A673 (cell line): Measurements from ENCODE around the gene ZNF362. TPM values are rescaled to one million over a fixed set of nuclear protein-coding genes. Genes with fewer than 3 reads are reported as not detected.

Experiments used
- BruUV-seq: library from RNA; stranded (reverse); fragments of 400-500 nt; replicated peaks from 2 replicates; lab custom pipeline; 2021; lab: Mats Ljungman, UMichigan
- CTCF ChIA-PET: fragments of 300-600 bp; sonication (Branson Sonifier 250); formaldehyde crosslinking; loops from one replicate; lab custom pipeline; 2022; ENCODE audit warnings: antibody characterized with exemption; lab: Charles Lee
- POLR2A ChIA-PET: fragments of 300-600 bp; sonication (Branson Sonifier 250); formaldehyde crosslinking; loops from one replicate; lab custom pipeline; 2022; ENCODE audit warnings: antibody characterized with exemption; ENCODE audit not compliant: low non-redundant PET; lab: Charles Lee
- DNase-seq: peaks from one replicate; pipeline ENCODE4 v3.0.0-alpha.2; 2015; ENCODE audit warnings: low spot score
- H3K27ac ChIP-seq: fragments of 200-600 bp; sonication (generic); 2 replicates; pipeline ENCODE4 v1.5.1; 2016; ENCODE audit warnings: mixed run types, low read depth, mild to moderate bottlenecking, mixed read lengths, antibody characterized with exemption, low read length; ENCODE audit not compliant: poor library complexity, severe bottlenecking
- H3K27me3 ChIP-seq: fragments of 200-600 bp; sonication (generic); replicated peaks from 2 replicates; pipeline ENCODE4 v1.6.1; 2017; ENCODE audit warnings: mixed run types, low read depth, mild to moderate bottlenecking, mixed read lengths, antibody characterized with exemption, low read length; ENCODE audit not compliant: insufficient read depth, poor library complexity
- H3K36me3 ChIP-seq: fragments of 200-600 bp; sonication (generic); 2 replicates; pipeline ENCODE4 v1.6.1; 2016; ENCODE audit warnings: mixed run types, mild to moderate bottlenecking, mixed read lengths, antibody characterized with exemption, low read length; ENCODE audit not compliant: insufficient read depth, poor library complexity, severe bottlenecking
- H3K4me1 ChIP-seq: fragments of 200-600 bp; sonication (generic); 2 replicates; pipeline ENCODE4 v1.6.1; 2017; ENCODE audit warnings: mixed run types, mild to moderate bottlenecking, mixed read lengths, antibody characterized with exemption, low read length; ENCODE audit not compliant: insufficient read depth, poor library complexity, severe bottlenecking
- H3K4me3 ChIP-seq: fragments of 200-600 bp; sonication (generic); 2 replicates; pipeline ENCODE4 v1.5.1; 2016; ENCODE audit warnings: low read depth, mixed run types, mild to moderate bottlenecking, mixed read lengths, low read length; ENCODE audit not compliant: poor library complexity, severe bottlenecking
- H3K9me3 ChIP-seq: fragments of 200-600 bp; sonication (generic); 2 replicates; pipeline ENCODE4 v1.6.1; 2016; ENCODE audit warnings: mixed run types, low read depth, mild to moderate bottlenecking, mixed read lengths, antibody characterized with exemption, low read length; ENCODE audit not compliant: poor library complexity, severe bottlenecking
- CTCF ChIP-seq: fragments of 300-800, 200-600 bp; sonication (generic); conservative IDR thresholded peaks from 2 replicates; pipeline ENCODE4 v1.5.1; 2017; ENCODE audit warnings: low read depth, mild to moderate bottlenecking, antibody characterized with exemption, low read length, moderate library complexity, mixed read lengths
- EZH2 ChIP-seq: fragments of 200-600 bp; sonication (generic); IDR thresholded peaks from 2 replicates; pipeline ENCODE4 v1.6.1; 2017; ENCODE audit warnings: borderline replicate concordance, low read depth, mild to moderate bottlenecking, mixed read lengths, antibody characterized with exemption, low read length; ENCODE audit not compliant: poor library complexity, severe bottlenecking
- intact Hi-C: fragments of 100-400 bp; cut with micrococcal nuclease; formaldehyde crosslinking; loops from one replicate; pipeline ENCODE4 v1.10.0; 2022; ENCODE audit not compliant: unreplicated experiment
- total RNA-seq: library from RNA; stranded (reverse); gene quantifications from 2 replicates; pipeline ENCODE4 v1.2.3, GENCODE V29; 2021

The ZNF362 gene
- total RNA-seq, 1 experiment from 2014 or later: 40.1 TPM

- CTCF ChIA-PET: interaction anchor here (0.6 to 1.4 kb wide), 3 partner anchors 15 to 274 kb away, joined by 3 to 5 read pairs (median 4); no protein-coding TSS in a partner anchor
- peaks cover 28% of the 10 kb centered on the region for H3K36me3 ChIP-seq
- TF ChIP-seq CTCF (no peak), EZH2 (no peak)
- no TSS peak for BruUV-seq
- POLR2A ChIA-PET: no interaction called here
- H3K27ac ChIP-seq: peak overlapping the region; percentile 85
- no peaks in the 10 kb centered on the region for H3K27me3 ChIP-seq
- peak overlapping the region; percentile 0 for H3K4me3 ChIP-seq
- peaks cover 73% of the 10 kb centered on the region for H3K4me1 ChIP-seq
- no peaks in the 10 kb centered on the region for H3K9me3 ChIP-seq
- DNase-seq: peak; percentile 79
- intact Hi-C loops: no loop called here
Observed at GRCh38 chr1:33338440-33339211, 82.3 kb downstream of the ZNF362 start.

DNA sequence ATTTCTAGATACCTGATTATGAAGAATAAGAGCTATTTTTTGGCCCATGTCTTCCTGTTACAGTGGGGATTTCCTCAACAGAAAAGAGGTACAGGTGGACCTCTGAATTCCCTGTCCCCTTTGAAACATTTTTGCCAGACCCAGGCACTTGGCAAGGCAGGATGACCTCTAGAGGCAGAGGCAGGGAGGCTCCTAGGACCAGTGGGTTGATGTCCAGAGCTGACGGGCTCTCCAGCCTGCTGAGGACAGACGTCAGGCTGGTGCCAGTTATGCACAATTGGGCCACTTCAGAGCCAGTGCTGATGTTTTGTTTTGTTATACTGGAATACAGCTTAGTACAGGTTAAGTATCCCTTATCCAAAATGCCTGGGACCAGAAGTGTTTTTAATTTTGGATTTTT lies 83.1 kb downstream of the ZNF362 start:
- peak overlapping the region; percentile 85 for H3K27ac ChIP-seq
- peaks cover 77% of the 10 kb centered on the region for H3K4me1 ChIP-seq
- H3K36me3 ChIP-seq: peaks cover 20% of the 10 kb centered on the region
- no peak for DNase-seq
- no TSS peak for BruUV-seq
- ChIA-PET CTCF (interaction anchor here (1.4 kb wide), 1 partner anchor 274 kb away, joined by 5 read pairs; no protein-coding TSS in a partner anchor), POLR2A (no interaction called here)
- intact Hi-C loops: no loop called here
- H3K9me3 ChIP-seq: no peaks in the 10 kb centered on the region
- H3K27me3 ChIP-seq: no peaks in the 10 kb centered on the region
- H3K4me3 ChIP-seq: no peak overlapping the region
- TF ChIP-seq EZH2 (no peak), CTCF (no peak)

DNA sequence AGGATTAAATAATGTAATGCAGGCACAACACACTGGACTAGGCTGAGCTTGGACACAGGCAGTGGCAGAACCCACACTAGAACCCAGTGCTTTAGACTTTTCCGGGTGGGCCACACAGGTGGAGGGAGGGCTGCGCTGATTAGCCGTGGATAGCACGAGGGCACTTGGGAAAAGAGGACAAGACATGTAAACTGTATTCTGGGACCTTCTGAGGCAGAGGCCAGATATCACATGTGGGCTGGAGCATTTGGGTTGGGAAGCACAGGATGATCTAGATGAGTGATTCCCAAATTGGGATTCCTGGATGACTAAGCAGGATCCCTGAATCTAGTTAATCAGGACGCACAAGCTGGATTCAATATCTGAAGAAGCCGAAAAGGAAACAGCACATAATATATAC lies 84.9 kb downstream of the ZNF362 start:
- no peak for TF ChIP-seq EZH2
- no peak for TF ChIP-seq CTCF
- ChIA-PET POLR2A (interaction anchor here (1.0 kb wide), 1 partner anchor 824 kb away, joined by 5 read pairs; the partner anchor contains the start of gene CSMD2), CTCF (no interaction called here)
- no TSS peak for BruUV-seq
- H3K4me1 ChIP-seq: peaks cover 93% of the 10 kb centered on the region
- peaks cover 10% of the 10 kb centered on the region for H3K36me3 ChIP-seq
- no peak overlapping the region for H3K4me3 ChIP-seq
- peak overlapping the region; percentile 85 for H3K27ac ChIP-seq
- no peaks in the 10 kb centered on the region for H3K27me3 ChIP-seq
- intact Hi-C loops: no loop called here
- DNase-seq: no peak
- H3K9me3 ChIP-seq: no peaks in the 10 kb centered on the region
